ENCODE results near the gene KRTAP4-16. TPM values are rescaled to one million over a fixed set of nuclear protein-coding genes. Genes with fewer than 3 reads are reported as not detected.
"Not testable (repeated sequence)": the region's sequence is repeated elsewhere in the genome, so short reads cannot be mapped to it uniquely, and the experiment has no call there.

The KRTAP4-16 gene
- total and polyA plus RNA-seq, 4 donors, result not detected

- H3K27me3 ChIP-seq (ENCODE audit: control insufficient read depth in 3 of 3, insufficient read depth in 3 of 3, low read length in 2 of 3), result peaks cover 0 to 8% (median 5%) of the 10 kb centered on the region in 3 donors
- H3K4me3 ChIP-seq, result no peak overlapping the region
- peaks cover 0 to 3% (median 0%) of the 10 kb centered on the region in 4 donors for H3K9me3 ChIP-seq (ENCODE audit: control insufficient read depth in 4 of 4, insufficient read depth in 3 of 4, low read length in 3 of 4)
- no peaks in the 10 kb centered on the region for H3K4me1 ChIP-seq (ENCODE audit: control insufficient read depth in 5 of 5, insufficient read depth in 5 of 5, low read length in 5 of 5)
- TF ChIP-seq CTCF (IDR thresholded peaks at IDR 0.05; ENCODE audit: control extremely low read depth, extremely low read depth), result no peak
- 94 to 97% methylated on average over 1 of the region's 1 CpG for WGBS, 2 donors
- H3K27ac ChIP-seq (ENCODE audit: low read depth in 1 of 2, low read length in 1 of 2), result no peak overlapping the region
- no peaks in the 10 kb centered on the region for H3K36me3 ChIP-seq (ENCODE audit: control insufficient read depth in 4 of 4, insufficient read depth in 4 of 4, low read length in 4 of 4)
- H3K9ac ChIP-seq (ENCODE audit: insufficient read depth in 1 of 2, low read length in 2 of 2), result no peak overlapping the region
- DNase-seq (no peak), ATAC-seq (ENCODE audit: insufficient read depth, low FRiP score) (no peak)
Observed at GRCh38 chr17:41057547-41057946, 44.5 kb downstream of the KRTAP4-16 start.

DNA sequence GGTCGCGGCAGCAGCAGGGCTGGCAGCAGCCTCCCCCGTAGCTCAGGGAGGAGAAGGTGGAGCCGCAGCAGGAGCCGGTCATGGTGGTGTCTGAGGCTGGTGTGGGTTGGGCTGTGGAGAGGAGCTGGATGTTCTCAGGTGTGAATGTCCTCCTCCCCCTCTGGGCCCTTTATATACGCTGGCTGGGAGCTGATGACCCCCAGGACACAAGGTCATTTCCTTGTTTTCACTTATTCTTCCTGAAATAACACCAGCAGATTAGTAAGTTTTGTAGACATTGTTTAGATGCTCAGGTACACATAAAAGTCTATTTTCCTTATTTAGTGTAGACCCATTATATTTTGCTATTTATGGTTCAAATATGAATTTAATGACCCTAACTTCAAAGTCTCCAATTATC is 46.9 kb downstream of the KRTAP4-16 start, which contains the start of gene KRTAP2-2:
KRTAP2-2 (minus strand) TSS at position 101 of the 400 bp plus-strand sequence; CDS start at position 82, 19 bp downstream.
- WGBS, 2 donors, result 65 to 67% methylated on average over 1 of the region's 6 CpGs
- H3K4me3 ChIP-seq, result not testable (repeated sequence)

GRCh38 chr17:41054556-41054955 is 47.5 kb downstream of the KRTAP4-16 start:
- WGBS, 2 donors, result 72 to 80% methylated on average over 7 to 9 of the region's 9 CpGs
- not testable (repeated sequence) for H3K36me3 ChIP-seq (ENCODE audit: control insufficient read depth in 4 of 4, insufficient read depth in 4 of 4, low read length in 4 of 4); DNase-seq; H3K27me3 ChIP-seq (ENCODE audit: control insufficient read depth in 3 of 3, insufficient read depth in 3 of 3, low read length in 2 of 3); H3K27ac ChIP-seq (ENCODE audit: low read depth in 1 of 2, low read length in 1 of 2); H3K4me3 ChIP-seq; H3K9ac ChIP-seq (ENCODE audit: insufficient read depth in 1 of 2, low read length in 2 of 2); H3K9me3 ChIP-seq (ENCODE audit: control insufficient read depth in 4 of 4, insufficient read depth in 3 of 4, low read length in 3 of 4); H3K4me1 ChIP-seq (ENCODE audit: control insufficient read depth in 5 of 5, insufficient read depth in 5 of 5, low read length in 5 of 5); ATAC-seq (ENCODE audit: insufficient read depth, low FRiP score)

More for the DNA sequence above, 46.9 kb downstream of the KRTAP4-16 start, which contains the start of gene KRTAP2-2:
- H3K27ac ChIP-seq (ENCODE audit: low read depth in 1 of 2, low read length in 1 of 2); ATAC-seq (ENCODE audit: insufficient read depth, low FRiP score); H3K4me1 ChIP-seq (ENCODE audit: control insufficient read depth in 5 of 5, insufficient read depth in 5 of 5, low read length in 5 of 5); H3K9me3 ChIP-seq (ENCODE audit: control insufficient read depth in 4 of 4, insufficient read depth in 3 of 4, low read length in 3 of 4); DNase-seq; H3K36me3 ChIP-seq (ENCODE audit: control insufficient read depth in 4 of 4, insufficient read depth in 4 of 4, low read length in 4 of 4); H3K27me3 ChIP-seq (ENCODE audit: control insufficient read depth in 3 of 3, insufficient read depth in 3 of 3, low read length in 2 of 3); H3K9ac ChIP-seq (ENCODE audit: insufficient read depth in 1 of 2, low read length in 2 of 2): not testable (repeated sequence)

- DNase-seq (no peak), ATAC-seq (ENCODE audit: insufficient read depth, low FRiP score) (no peak)
- H3K9me3 ChIP-seq (ENCODE audit: control insufficient read depth in 4 of 4, insufficient read depth in 3 of 4, low read length in 3 of 4), result peaks cover 0 to 3% (median 0%) of the 10 kb centered on the region in 4 donors
- 85 to 95% methylated on average over 4 of the region's 4 CpGs for WGBS, 2 donors
- no peak overlapping the region for H3K4me3 ChIP-seq
- H3K9ac ChIP-seq (ENCODE audit: insufficient read depth in 1 of 2, low read length in 2 of 2), result no peak overlapping the region
- H3K27ac ChIP-seq (ENCODE audit: low read depth in 1 of 2, low read length in 1 of 2), result no peak overlapping the region
- peaks cover 0 to 2% (median 2%) of the 10 kb centered on the region in 3 donors for H3K27me3 ChIP-seq (ENCODE audit: control insufficient read depth in 3 of 3, insufficient read depth in 3 of 3, low read length in 2 of 3)
- no peaks in the 10 kb centered on the region for H3K36me3 ChIP-seq (ENCODE audit: control insufficient read depth in 4 of 4, insufficient read depth in 4 of 4, low read length in 4 of 4)
- no peaks in the 10 kb centered on the region for H3K4me1 ChIP-seq (ENCODE audit: control insufficient read depth in 5 of 5, insufficient read depth in 5 of 5, low read length in 5 of 5)
- TF ChIP-seq CTCF (IDR thresholded peaks at IDR 0.05; ENCODE audit: control extremely low read depth, extremely low read depth), result no peak
Observed at GRCh38 chr17:41054025-41054424, 48.0 kb downstream of the KRTAP4-16 start.

Measured in lung (tissue), 12 donors.